Naive thymus-derived CD8-positive, alpha-beta T cell (primary cell): ENCODE results near the gene ADIRF. TPM values are rescaled to one million over a fixed set of nuclear protein-coding genes. Genes with fewer than 3 reads are reported as not detected.
"Not testable (repeated sequence)": the region's sequence is repeated elsewhere in the genome, so short reads cannot be mapped to it uniquely, and the experiment has no call there.

ENCODE experiments used
- ATAC-seq, 2 donors: fragments of 150-1000 bp; cut with Tn5 transposase in 1 of 2; sonication (Bioruptor Pico), chemical (Tn5 transposase) in 1 of 2; 1 replicate in 1 of 2; 2 replicates in 1 of 2; pipeline ENCODE4 v1.10.0; 2021; ENCODE audit warnings: mild to moderate bottlenecking in 2 of 2, moderate library complexity in 2 of 2
- POLR2A ChIA-PET: fragments of 350-600 bp; sonication (Branson Sonifier 250); formaldehyde crosslinking; loops from one replicate; lab custom pipeline; 2021; ENCODE audit warnings: antibody characterized with exemption; lab: Charles Lee
- DNase-seq, 10 donors: peaks; one replicate each; pipeline versions ENCODE4 v3.0.0 to v3.0.0-alpha.2; 2020 to 2022
- H3K27ac Mint-ChIP-seq, 10 donors: one replicate each; pipeline ENCODE4 v1.8.0; 2020 to 2022; ENCODE audit warnings: mild to moderate bottlenecking in 10 of 10, mixed read lengths in 10 of 10, moderate library complexity in 4 of 10, inconsistent platforms in 1 of 10
- H3K27me3 Mint-ChIP-seq, 5 donors: one replicate each; pipeline ENCODE4 v1.8.0; 2021 to 2022; ENCODE audit warnings: mixed read lengths in 5 of 5
- H3K36me3 Mint-ChIP-seq, 3 donors: one replicate each; pipeline ENCODE4 v1.8.0; 2020 to 2022; ENCODE audit warnings: mixed read lengths in 3 of 3, mild to moderate bottlenecking in 2 of 3, inconsistent platforms in 1 of 3
- H3K4me1 Mint-ChIP-seq, 4 donors: one replicate each; pipeline ENCODE4 v1.8.0; 2021 to 2022; ENCODE audit warnings: mixed read lengths in 4 of 4
- H3K4me3 Mint-ChIP-seq, 10 donors: one replicate each; pipeline ENCODE4 v1.8.0; 2020 to 2022; ENCODE audit warnings: mild to moderate bottlenecking in 10 of 10, mixed read lengths in 10 of 10, moderate library complexity in 6 of 10, inconsistent platforms in 1 of 10
- H3K9me3 Mint-ChIP-seq, 9 donors: one replicate each; pipeline ENCODE4 v1.8.0; 2020 to 2022; ENCODE audit warnings: mixed read lengths in 9 of 9, mild to moderate bottlenecking in 3 of 9, inconsistent platforms in 1 of 9, moderate library complexity in 1 of 9
- polyA plus RNA-seq, 3 donors: library from polyadenylated mRNA; unstranded; fragments of 300-500 nt; fragmentation: Illumina TruSeq; gene quantifications; one replicate each; pipeline ENCODE4 v1.2.3, GENCODE V29; 2021
- total RNA-seq, 8 experiments: library from RNA in 2 of 8; stranded (reverse) in 2 of 8; gene quantifications; one replicate each; pipeline ENCODE4 v1.2.3 and lab custom pipeline; 2021 to 2026

ADIRF gene
- total and polyA plus RNA-seq, 5 experiments from 2014 or later = not detected

DNA sequence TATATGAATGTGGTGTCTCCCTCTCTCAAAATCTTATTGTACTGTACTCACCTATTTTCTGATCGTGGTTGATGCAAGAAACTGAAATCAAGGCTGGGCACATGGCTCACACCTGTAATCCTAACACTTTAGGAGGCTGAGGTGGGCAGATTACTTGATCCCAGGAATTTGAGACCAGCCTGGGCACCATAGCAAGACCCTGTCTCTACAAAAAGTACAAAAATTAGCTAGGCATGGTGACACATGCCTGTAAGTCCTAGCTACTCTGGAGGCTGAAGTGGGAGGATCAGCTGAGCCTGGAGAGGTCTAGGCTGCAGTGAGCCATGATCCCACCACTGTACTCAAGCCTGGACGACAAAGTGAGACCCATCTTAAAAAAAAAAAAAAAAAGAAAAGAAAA is 26.9 kb upstream of the ADIRF start:
- no peak overlapping the region for H3K27ac Mint-ChIP-seq
- POLR2A ChIA-PET = interaction anchor here (0.9 kb wide), 1 partner anchor 25 kb away, joined by 4 read pairs; no protein-coding TSS in a partner anchor
- no peaks in the 10 kb centered on the region for H3K36me3 Mint-ChIP-seq
- DNase-seq = no peak
- no peak overlapping the region for H3K4me3 Mint-ChIP-seq
- no peaks in the 10 kb centered on the region for H3K27me3 Mint-ChIP-seq
- peaks cover 0 to 4% (median 2%) of the 10 kb centered on the region in 4 donors for H3K4me1 Mint-ChIP-seq
- no peaks in the 10 kb centered on the region for H3K9me3 Mint-ChIP-seq
- no peak for ATAC-seq

DNA sequence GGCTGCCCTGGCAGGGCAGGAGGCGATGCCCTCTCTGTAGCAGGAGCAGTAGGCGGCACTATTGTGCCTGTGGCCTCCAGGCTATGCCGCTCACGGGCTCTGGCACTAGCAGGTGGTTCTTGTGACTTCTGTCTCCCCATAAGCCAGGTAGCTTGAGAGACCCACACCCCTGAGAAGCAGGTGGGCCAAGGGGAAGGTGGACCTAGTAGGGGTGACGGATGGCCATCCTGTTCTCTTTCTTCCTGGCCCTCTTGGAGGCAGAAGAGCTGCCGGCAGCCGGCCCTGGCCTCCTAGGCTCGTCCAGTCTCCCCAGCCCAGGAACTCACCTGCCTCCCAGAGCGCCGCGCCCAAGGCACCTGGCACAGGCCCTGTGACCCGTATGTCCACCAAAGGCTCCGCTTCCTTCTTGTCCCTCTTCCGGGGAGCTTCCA is 26.3 kb upstream of the ADIRF start:
- POLR2A ChIA-PET = interaction anchor here (0.5 to 1.0 kb wide), 3 partner anchors 26 to 227 kb away, joined by 3 to 4 read pairs (median 3); partner anchors contain the start of gene ADIRF

DNA sequence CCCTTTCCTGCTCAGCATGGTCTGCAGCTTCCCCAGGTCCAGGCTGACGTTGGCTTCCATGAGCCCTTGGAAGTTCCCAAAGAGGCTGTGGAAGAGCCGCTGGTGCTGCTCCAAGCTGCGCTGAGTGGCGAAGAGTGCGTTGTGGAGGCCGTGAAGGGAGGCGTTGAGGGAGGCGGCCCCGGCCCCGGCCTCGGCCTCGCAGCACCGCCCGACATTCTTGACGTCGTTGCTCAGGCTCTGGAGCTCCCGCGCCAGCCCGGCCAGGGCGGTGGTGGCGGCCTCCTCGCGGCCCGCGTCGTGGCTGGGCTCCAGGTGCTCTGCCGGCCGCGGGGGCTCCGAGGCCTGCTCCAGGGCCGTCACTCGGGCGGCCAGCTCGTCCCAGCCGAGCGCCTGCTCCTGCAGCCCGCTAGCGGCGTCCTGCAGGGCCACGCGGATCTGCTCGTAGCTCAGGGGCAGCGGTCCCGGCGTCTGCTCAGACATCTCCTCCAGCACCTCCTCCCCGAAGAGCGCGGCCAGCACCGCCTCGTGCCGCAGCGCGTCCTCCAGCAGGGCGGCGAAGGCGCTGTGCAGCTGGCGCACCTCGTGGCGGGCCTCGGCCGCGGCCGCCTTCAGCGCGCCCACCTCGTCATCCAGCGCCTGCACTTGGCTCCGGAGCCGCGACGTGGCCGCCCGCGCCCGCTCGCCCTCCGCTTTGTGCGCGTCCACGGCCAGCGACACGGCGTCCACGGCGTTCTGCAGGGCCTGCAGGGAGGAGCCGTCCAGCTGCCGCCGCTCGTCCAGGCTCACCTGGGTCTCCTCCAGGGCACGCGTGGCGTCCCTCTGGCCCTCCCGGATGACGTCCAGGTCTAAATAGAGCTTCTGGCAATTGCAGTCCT is 25.6 kb upstream of the ADIRF start:
- no peak overlapping the region for H3K27ac Mint-ChIP-seq
- no peak for ATAC-seq
- H3K4me1 Mint-ChIP-seq = peaks cover 0 to 7% (median 4%) of the 10 kb centered on the region in 4 donors
- DNase-seq = no peak
- no peaks in the 10 kb centered on the region for H3K36me3 Mint-ChIP-seq
- H3K27me3 Mint-ChIP-seq = no peaks in the 10 kb centered on the region
- H3K4me3 Mint-ChIP-seq = no peak overlapping the region
- H3K9me3 Mint-ChIP-seq = no peaks in the 10 kb centered on the region
- POLR2A ChIA-PET = interaction anchor here (0.5 to 1.0 kb wide), 3 partner anchors 25 to 228 kb away, joined by 3 to 4 read pairs (median 3); partner anchors contain the start of gene ADIRF

More for the DNA sequence above, 26.3 kb upstream of the ADIRF start:
- Mint-ChIP-seq H3K9me3 (no peaks in the 10 kb centered on the region), H3K27me3 (no peaks in the 10 kb centered on the region), H3K27ac (no peak overlapping the region), H3K4me3 (no peak overlapping the region), H3K36me3 (no peaks in the 10 kb centered on the region), H3K4me1 (peaks cover 0 to 7% (median 4%) of the 10 kb centered on the region in 4 donors)
- DNase-seq (no peak), ATAC-seq (no peak)

DNA sequence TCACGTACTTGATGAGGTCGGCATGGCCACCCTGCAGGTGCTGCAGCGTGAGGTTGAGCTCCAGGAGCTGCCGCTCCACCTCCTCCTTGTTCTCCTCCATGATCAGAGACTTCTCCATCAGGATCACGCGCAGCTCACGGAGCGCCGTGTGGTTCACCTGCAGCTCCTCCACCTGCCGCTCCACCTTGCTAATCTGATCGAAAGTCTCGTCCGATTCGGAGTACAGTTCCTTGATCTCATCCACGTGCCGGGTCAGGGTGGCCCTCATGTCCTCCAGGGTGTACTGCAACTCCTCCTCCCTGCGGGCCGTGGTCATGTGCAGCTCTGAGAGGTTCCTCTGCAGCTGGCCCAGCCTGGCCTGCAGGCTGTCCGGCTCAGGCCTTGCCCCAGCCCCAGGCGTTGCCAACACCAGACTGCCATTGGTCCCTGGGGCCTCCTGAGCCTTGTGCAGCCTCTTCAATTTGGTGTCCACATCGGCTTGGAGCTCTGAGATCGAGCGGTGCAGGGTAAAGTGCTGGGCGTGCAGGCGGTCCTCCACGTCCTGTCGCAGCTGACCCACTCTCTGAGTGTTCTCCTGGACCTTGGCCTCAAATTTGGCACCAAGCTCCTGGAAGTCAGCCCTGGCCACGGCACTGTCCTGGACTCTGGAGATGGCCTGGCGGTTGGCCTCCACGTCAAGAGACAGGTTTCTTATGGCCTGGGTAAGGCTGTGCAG is 24.8 kb upstream of the ADIRF start:
- peaks cover 0 to 8% (median 6%) of the 10 kb centered on the region in 4 donors for H3K4me1 Mint-ChIP-seq
- POLR2A ChIA-PET = interaction anchor here (0.5 kb wide), 2 partner anchors 131 to 139 kb away, joined by 3 to 4 read pairs; no protein-coding TSS in a partner anchor
- ATAC-seq (no peak), DNase-seq (no peak)
- no peak overlapping the region for H3K4me3 Mint-ChIP-seq
- H3K27me3 Mint-ChIP-seq = no peaks in the 10 kb centered on the region
- H3K9me3 Mint-ChIP-seq = peaks cover 0 to 6% (median 0%) of the 10 kb centered on the region in 9 donors
- no peak overlapping the region for H3K27ac Mint-ChIP-seq
- peaks cover 0 to 3% (median 0%) of the 10 kb centered on the region in 3 donors for H3K36me3 Mint-ChIP-seq

GRCh38 chr10:86944031-86944419 is 24.3 kb upstream of the ADIRF start:
- no peak overlapping the region for H3K4me3 Mint-ChIP-seq
- peaks cover 0 to 4% (median 0%) of the 10 kb centered on the region in 3 donors for H3K36me3 Mint-ChIP-seq
- no peak for DNase-seq
- no peaks in the 10 kb centered on the region for H3K27me3 Mint-ChIP-seq
- peaks cover 0 to 12% (median 7%) of the 10 kb centered on the region in 4 donors for H3K4me1 Mint-ChIP-seq
- POLR2A ChIA-PET = interaction anchor here (0.5 kb wide), 2 partner anchors 130 to 138 kb away, joined by 3 to 4 read pairs; no protein-coding TSS in a partner anchor
- peaks cover 0 to 9% (median 0%) of the 10 kb centered on the region in 9 donors for H3K9me3 Mint-ChIP-seq
- ATAC-seq = no peak
- H3K27ac Mint-ChIP-seq = no peak overlapping the region

GRCh38 chr10:86944471-86944870 is 23.8 kb upstream of the ADIRF start:
- peak overlapping the region in 2 of 10 donors; percentile 9 to 31 for H3K27ac Mint-ChIP-seq
- POLR2A ChIA-PET = interaction anchor here (0.5 kb wide), 1 partner anchor 130 kb away, joined by 3 read pairs; no protein-coding TSS in a partner anchor
- H3K4me1 Mint-ChIP-seq = peaks cover 0 to 16% (median 8%) of the 10 kb centered on the region in 4 donors
- DNase-seq (no peak), ATAC-seq (no peak)
- H3K4me3 Mint-ChIP-seq = no peak overlapping the region
- H3K9me3 Mint-ChIP-seq = peaks cover 0 to 9% (median 0%) of the 10 kb centered on the region in 9 donors
- H3K27me3 Mint-ChIP-seq = no peaks in the 10 kb centered on the region
- peaks cover 0 to 4% (median 0%) of the 10 kb centered on the region in 3 donors for H3K36me3 Mint-ChIP-seq

DNA sequence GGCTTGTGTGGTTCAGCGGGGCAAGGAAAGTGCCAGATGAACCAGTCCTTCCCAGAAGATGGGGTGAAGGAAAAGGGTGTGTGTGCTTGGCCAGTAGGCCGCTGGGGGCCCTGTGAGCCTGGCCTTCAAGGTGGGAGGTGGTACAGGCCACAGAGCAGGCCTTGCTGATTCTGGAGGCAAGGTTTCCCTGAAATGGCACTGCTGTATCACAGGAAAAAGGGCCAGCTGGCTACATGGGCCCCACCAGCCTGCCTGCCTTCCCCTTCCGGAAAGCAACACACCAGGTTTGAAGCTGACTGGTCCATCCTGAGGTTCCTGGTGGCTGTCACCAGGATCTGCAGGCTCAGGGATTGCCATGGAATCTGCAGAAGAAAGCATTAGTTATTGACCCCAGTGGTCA is 23.4 kb upstream of the ADIRF start:
- Mint-ChIP-seq H3K27me3 (no peaks in the 10 kb centered on the region), H3K9me3 (peaks cover 0 to 9% (median 0%) of the 10 kb centered on the region in 9 donors), H3K36me3 (peaks cover 0 to 4% (median 0%) of the 10 kb centered on the region in 3 donors), H3K4me1 (peaks cover 0 to 15% (median 7%) of the 10 kb centered on the region in 4 donors), H3K27ac (no peak overlapping the region), H3K4me3 (no peak overlapping the region)
- no peak for ATAC-seq
- POLR2A ChIA-PET = no interaction called here
- DNase-seq = no peak

DNA sequence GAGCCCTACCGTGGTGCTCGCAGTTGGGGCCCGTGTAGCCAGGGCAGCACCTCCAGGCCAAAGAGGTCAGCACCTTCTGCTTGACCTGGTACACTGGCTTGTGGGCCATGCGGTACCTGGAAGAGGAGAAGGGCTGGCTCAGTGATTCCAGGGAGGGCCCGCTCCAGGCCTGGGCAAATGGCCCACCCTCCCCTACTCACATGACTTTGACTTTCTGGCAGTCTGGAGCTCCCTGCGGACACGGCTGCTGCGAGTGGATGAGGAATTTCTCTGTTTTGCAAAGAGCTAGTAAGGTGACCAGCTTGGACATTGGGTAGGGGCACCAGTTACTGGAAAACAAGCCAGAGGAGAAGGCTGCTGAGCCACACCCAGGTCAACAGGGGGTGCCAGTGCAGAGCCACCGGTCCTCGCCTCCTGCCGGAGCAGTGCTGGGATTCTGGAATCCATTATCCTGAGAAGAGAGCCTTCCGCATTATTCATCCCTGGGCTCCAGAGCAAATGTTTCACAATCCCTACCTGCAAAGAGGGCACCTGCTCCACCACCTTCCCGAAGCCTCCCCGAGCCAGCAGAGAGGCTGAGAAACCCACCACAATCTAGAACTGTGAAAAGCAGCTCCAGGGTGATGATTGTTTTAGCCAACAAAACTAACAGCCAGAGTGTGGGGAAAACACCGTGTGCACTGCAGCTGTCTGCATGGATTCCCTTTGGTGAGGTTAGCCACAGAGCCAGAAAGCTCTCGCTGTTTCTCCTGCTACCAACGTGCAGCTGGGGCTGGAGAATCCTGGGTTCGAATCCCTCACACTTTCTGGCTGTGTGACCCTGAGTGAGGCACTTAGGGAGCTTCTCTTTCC is 22.7 kb upstream of the ADIRF start:
- Mint-ChIP-seq H3K9me3 (peaks cover 0 to 9% (median 2%) of the 10 kb centered on the region in 9 donors), H3K27me3 (no peaks in the 10 kb centered on the region), H3K4me1 (peaks cover 6 to 21% (median 13%) of the 10 kb centered on the region in 4 donors), H3K27ac (no peak overlapping the region), H3K36me3 (peaks cover 0 to 4% (median 0%) of the 10 kb centered on the region in 3 donors), H3K4me3 (no peak overlapping the region)
- DNase-seq (no peak), ATAC-seq (no peak)
- POLR2A ChIA-PET = interaction anchor here (1.2 kb wide), 1 partner anchor 25 kb away, joined by 3 read pairs; no protein-coding TSS in a partner anchor

DNA sequence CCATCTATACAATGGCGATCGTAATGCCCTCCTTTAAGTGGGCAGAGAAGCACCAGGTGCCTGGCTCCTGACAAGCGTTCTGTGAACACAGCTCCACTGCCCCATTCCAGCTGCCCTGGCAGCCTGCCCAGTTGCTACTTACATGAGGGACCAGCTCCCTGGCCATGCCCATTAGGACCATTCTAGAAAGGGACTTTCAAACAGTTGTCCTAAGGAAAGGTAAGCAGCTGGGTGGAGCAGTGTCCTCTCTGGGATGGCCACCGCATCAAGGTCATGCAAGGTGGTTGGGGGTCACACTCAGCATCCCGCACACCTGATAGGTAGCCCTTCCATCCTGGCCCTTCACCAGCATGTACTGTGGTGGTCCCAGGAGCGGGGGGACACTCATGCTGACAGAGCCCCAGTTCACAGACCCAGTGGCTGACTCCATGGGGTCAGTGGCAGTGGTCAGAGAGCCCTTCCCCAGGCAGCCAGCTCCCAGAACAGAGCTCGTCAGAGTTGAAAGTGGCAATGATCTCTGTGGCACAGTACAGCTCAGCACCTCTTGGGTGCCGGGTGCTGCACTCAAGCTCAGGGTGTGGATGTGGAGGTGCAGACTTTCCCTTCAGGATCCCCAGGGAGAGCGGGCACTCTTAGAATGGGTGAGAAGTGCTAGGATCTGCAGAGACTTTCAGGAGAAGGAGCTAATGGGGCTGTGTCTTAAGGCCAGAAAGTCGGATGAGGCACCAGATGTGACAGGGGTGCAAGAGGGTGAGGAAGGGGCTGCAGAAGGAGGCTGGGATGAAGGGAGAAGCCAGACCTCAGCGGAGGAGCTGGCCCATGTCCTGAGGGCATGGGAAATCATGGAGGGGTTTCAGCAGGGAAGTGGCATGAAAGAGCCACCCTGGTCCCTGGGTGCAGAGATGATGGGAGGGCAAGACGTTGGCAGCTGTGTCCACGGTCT is 21.8 kb upstream of the ADIRF start:
- Mint-ChIP-seq H3K27me3 (no peaks in the 10 kb centered on the region), H3K36me3 (peaks cover 0 to 4% (median 0%) of the 10 kb centered on the region in 3 donors), H3K9me3 (peaks cover 0 to 9% (median 3%) of the 10 kb centered on the region in 9 donors), H3K4me1 (peaks cover 10 to 29% (median 17%) of the 10 kb centered on the region in 4 donors), H3K27ac (peak overlapping the region in 4 of 10 donors; percentile 66 to 82 (median 70)), H3K4me3 (peak overlapping the region in 1 of 10 donors; percentile 1)
- POLR2A ChIA-PET = interaction anchor here (0.9 to 1.2 kb wide), 3 partner anchors 10 to 24 kb away, joined by 3 read pairs; no protein-coding TSS in a partner anchor
- DNase-seq (no peak), ATAC-seq (no peak)

DNA sequence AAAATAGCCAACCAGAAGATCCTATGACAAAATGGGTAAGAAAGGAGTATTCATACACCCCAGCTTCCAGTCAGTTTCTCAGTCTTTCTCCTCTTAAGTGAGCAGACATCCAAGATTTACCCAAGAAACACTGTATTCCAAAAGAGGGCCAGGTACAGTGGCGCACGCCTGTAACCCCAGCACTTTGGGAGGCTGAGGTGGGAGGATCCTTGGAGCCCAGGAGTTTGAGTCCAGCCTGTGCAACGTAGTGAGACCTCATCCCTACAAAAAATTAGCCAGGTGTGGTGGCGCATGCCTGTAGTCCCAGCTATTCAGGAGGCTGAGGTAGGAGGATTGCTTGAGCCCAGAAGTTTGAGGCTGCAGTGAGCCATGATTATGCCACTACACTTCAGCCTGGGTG is 20.5 kb upstream of the ADIRF start:
- POLR2A ChIA-PET = interaction anchor here (0.7 kb wide), 1 partner anchor 9 kb away, joined by 3 read pairs; no protein-coding TSS in a partner anchor
- Mint-ChIP-seq H3K9me3 (peaks cover 7 to 21% (median 12%) of the 10 kb centered on the region in 9 donors), H3K4me1 (peaks cover 10 to 29% (median 17%) of the 10 kb centered on the region in 4 donors), H3K36me3 (peaks cover 0 to 12% (median 9%) of the 10 kb centered on the region in 3 donors), H3K27ac (peak overlapping the region in 2 of 10 donors; percentile 68 to 85)
- not testable (repeated sequence) for DNase-seq, H3K27me3 Mint-ChIP-seq, H3K4me3 Mint-ChIP-seq, ATAC-seq
